Measurements from ENCODE around the gene PGPEP1.
"Not testable (repeated sequence)": the region's sequence is repeated elsewhere in the genome, so short reads cannot be mapped to it uniquely, and the experiment has no call there.

The PGPEP1 gene

GRCh38 chr19:18308051-18308947 is 32.1 kb upstream of the PGPEP1 start:
- no peak for DNase-seq

DNA sequence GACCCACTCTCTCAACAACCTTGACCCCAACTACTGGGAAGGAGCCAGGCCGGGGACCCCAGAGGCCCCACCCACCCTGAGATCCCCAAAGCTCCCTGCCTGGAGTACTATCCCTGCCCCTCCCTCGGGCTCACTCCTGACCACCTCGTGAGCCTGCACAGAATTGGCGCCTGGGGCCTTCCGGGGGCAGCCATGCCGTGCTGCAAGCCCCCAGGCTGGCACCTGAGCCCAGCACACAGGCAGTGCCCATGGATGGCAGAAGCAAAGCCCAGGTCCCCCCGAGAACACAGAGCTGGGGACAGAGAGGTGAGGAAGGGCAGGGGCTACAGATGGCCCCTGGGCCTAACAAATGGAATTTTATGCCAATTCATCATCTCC is 31.5 kb upstream of the PGPEP1 start:
- no peak for DNase-seq

DNA sequence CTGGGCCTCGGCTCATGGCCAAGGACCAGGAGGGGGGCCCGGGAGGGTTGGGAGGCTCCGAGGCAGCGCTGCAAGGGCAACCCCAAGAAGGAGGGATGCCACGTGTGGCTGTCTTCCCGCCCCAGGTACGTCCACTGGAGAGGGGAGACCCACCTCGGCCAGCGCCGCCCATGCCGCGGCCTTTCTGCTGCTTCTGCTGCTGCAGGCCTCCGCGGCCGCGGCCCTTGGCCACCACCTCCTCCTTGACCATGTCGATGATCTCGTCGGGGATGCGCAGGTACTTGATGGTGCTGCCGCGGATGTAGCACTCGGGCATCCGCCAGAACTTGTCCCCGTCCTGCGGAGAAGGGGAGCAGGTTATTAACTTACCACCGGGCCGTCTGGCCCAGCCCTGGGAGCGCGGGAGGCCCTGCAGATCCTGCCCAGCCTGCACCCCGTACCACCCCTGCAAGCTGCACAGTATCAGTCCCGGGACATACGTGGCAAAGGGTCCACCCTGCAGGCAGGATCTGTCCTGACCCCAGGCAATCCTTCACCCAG is 30.8 kb upstream of the PGPEP1 start:
- no peak for DNase-seq

DNA sequence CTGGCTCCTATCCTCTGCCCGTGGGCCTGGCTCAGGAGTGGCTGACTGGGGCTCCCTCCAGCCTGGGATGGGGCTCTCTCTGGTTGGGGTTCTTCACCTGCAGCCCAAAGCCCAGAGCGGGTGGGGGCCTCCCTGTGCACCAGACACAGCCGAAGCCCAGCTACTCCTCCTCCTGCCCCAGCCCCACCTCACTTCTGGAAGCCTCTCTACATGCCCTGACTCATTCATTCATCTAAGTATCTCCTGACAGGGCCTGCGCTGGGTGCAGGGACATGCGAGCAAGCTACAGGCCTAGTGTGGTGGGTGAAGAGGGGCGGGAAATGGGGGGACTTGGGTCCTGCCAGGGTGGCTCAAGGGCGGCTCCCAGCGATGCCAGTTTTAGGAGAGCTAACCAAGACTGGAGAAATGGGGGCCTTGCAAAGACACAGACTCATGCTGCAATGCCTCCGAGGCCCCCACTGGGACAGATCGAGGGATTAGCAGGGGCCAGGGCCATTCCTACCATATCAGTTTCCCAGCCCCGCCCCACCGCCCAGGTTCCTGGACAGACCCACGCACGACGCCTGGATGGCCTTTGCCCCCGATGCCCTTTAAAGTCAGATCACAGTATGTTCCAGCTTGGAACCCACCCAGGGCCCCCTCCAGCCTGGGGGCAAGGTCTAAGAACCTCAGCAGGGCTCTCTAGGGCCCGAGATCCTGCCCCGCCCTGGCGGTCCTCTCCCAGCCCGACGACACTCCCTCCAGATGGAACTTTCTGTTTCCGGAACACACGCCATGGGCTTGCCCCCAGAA is 30.1 kb upstream of the PGPEP1 start:
- DNase-seq, result no peak

DNA sequence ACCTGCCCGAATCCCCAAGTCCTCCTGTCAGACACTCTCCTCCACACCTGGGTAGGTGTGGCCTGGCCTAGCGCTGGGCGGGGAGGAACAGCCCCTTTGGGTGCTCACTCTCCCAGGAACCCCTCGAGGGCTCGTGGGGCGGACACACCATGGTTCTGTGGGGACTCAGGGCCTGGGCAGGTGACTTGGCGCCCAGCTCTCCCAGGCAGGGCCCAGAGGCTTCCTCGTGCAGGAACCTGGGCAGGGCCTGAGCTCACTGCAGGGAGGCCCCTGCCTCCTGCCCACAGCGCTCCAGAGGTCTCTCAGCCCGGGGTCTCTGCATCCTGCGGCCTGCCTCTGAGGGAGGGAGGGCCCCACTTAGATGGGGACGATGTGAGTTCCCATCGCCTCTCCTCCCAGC is 29.4 kb upstream of the PGPEP1 start:
- DNase-seq, result no peak

DNA sequence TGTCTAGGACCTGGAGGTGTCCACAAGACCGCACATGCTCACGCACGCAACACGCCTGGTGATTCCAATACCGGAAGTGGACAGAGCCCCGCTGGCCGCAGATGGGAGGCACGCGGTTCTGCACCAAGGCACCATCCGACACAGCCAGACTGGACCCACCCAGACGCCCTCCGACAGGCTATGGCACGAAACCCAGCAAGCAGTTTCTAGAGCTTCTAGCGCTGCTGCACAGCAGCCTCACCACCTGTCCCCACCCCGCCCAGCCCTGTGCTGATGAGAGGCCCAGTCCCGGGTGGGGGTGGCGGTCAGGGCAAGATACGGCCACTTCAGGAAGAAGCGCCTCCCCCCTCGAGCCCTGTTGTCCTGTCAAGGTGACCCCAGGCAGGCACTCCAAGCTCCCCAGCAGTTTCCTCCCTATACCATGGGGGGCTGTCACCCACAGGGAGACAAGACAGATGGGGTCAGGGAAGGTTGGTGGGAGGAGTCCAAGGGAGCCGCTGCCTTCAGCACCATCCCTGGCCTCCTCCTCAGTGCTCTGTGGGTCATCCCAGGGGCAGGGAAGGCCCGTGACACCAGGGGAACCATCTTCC is 28.8 kb upstream of the PGPEP1 start:
- DNase-seq, result no peak

DNA sequence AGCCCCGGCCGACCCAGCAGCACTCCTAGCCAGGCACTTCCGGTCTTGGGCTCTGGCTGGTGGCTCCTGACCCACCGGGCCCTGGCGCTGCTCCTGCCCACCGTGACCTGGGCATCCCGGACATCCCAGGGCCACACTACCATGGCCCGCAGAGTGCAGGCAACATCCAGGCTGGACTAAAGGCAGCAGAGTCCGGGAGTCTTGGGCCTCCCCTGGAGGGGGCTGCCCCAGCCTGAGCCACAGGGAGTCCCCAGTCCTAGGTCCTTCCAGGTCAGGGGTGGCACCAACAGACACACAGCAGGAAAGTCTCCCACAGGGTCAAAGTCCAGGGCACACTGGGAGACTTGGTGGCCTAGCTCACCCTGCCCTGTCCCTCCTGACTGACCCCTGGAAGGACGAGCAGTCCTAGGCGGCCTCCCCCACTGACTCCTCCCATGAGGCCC is 28.3 kb upstream of the PGPEP1 start:
- no peak for DNase-seq

DNA sequence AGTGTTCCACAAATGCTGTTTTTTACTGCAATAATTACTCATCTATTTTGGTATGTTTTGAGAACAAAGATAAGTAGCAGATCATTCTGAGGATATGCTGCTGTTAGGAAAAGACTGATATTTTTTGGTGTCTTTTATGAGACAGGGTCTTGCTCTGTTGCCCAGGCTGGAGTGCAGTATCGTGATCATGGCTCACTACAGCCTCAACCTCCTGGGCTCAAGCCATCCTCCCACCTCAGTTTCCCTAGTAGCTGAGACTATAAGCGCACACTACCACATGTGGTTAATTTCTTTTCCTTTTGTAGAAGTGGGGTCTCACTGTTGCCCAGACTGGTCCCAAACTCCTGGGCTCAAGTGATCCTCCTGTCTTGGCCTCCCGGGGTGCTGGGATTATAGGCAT is 27.0 kb upstream of the PGPEP1 start:
- no peak for DNase-seq

DNA sequence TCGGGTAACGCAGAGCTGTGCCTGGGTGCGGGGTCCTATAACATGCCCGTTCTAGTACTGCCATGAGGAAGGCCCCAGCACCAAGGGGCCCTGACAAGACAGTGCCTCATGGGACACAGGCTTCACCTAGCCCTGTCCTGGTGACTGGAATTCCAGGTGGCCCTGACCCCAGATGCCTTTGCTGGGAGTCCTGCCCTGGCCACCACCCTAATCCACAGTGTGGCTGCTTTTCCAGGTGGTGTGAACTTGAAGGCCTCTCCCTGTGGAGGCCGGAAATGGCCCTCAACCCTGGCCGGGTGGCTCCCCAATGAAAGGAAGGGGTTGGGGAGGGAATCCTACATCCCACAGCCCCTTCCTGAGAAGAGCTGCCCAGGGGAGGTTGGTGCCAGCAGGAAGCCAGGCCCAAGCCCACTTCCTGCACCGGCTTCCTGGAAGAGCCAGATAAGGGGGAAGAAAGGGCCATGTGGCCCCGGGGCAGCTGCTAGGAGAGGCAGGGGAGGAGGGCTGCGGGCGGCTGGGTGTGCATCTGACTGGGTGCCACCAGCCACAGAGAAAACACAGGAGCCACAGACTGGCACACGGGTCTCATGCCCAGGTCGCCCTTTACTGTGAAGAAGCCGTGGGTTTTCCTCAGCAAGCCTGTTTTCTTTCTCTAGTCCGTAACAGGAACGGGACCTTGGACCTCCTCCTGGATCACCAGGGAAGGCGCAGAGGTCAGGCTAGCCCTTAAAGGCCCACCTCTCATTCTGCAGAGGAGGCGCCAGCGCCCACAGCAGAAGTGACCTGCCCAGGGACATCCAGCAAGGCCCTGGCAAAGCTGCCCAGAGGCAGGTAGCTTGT is 22.2 kb upstream of the PGPEP1 start:
- no peak for DNase-seq

DNA sequence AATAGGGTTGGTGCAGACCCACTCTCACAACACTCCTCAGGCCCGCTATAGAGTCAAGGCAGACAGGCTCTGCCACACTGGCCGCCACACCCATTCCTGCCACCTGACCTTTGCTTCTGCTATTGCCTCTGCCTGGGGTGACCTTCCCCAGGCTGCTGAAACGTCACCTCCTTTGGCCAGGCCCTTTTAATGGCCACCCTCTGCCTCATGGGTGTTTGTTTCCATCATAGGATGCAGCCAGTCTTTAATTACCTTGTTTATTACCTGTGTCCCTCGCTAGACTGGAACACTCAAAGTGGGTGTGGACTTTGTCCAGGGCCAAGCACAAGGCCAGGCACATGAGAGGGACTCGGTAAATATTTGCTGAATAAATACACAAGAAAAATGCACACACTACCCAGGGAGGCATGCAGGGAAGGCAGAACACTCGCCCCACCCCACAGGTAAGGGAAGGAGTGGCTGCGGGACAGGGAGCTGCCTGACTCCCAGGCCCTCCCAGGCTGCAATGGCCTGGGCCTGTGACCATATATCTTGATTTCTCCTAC is 20.7 kb upstream of the PGPEP1 start:
- DNase-seq, result no peak

GRCh38 chr19:18320865-18321733 is 19.3 kb upstream of the PGPEP1 start:
- no peak for DNase-seq

GRCh38 chr19:18321734-18322102 is 18.7 kb upstream of the PGPEP1 start:
- peak; percentile 34 for DNase-seq

GRCh38 chr19:18322318-18322758 is 18.1 kb upstream of the PGPEP1 start:
- DNase-seq, result peak; percentile 29

DNA sequence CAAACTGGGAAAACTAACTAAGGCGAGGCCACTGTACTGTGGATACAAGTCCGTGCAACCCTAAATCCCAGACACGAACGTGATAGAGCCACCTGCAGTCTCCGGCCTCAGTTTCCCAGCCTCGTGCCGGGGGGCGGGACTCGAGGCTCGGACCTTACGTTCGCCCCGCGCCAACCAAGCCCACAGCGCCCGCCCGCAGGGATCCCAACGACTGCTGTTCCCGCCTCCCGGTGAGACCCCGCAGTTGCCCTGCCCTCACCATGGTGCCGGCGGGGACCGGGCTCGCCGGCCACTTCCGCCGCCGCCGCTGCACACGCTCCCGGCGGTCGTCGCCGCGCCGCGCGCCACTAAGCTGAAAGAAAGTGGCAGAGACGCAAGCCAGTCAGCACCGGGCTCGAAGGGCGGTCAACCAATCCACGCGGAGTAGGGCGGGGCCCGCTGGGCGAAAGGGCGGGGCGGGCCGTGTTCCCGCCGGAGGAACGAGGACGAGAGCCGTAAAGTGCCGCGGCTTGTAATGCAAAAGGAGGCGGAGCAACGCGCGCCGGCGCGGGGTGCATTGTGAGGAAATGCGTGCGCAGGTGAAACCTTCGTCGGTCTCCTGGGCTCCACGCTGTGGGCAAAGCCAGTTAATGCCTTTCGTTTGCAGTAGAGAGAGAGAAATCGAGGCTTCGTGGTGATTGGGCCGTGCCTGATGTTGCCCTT is 17.5 kb upstream of the PGPEP1 start, which contains the start of gene LSM4:
Gene LSM4 (minus strand): TSS at position 318 of the 702 bp plus-strand sequence. CDS start 56 bp downstream, at position 262.
- DNase-seq, result peak; percentile 98

GRCh38 chr19:18324373-18324731 is 16.0 kb upstream of the PGPEP1 start:
- not testable (repeated sequence) for DNase-seq

DNA sequence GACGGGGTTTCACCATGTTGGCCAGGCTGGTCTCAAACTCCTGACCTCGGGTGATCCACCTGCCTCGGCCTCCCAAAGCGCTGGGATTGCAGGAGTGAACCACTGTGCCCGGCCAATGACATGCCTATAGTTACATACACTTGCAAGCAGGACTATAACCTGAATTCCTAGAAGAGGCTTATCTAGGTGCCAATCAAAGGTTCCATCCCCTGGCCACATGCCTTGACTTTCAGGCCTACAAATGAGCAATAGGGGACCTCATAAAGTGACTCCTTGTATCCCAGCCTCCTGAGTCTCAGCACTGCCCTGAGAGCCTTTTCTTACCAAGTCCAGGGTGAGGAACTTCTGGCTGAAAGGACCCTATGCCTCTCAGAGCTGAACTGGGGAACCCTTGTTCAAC is 13.6 kb upstream of the PGPEP1 start:
- DNase-seq, result no peak

DNA sequence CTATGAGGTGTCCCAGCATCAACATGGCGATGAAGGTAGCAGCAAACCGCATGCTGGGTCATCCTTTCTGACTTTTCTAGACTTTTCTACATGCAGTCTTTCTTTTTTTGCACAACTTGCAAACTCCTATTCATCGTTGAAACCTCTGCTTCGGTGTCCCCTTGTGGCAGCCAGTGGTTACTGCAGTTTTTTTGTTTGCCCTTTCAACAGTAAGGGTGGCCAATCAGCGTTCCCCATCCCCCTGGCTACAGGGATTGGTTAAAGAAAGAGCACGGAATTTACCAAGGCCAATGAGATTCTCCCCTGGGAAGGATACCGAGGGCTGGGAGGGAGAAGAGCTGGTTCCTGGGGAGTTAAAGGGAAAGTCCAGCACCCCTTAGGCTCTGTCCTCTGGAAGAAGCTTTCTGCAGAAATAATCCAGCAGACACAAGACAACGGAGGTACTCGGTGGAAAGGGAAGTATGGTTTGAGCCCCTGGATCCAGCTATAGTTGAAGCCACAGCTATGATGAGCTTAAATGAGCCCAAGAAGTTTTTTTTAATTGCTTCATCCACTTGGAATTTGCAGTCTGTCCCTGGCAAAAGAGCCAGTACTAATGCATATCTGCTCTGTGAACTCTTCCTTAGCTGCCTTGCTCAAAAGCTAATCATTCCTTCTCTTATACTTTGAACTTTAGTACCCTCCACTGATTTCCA is 11.9 kb upstream of the PGPEP1 start:
- DNase-seq, result peak; percentile 96

DNA sequence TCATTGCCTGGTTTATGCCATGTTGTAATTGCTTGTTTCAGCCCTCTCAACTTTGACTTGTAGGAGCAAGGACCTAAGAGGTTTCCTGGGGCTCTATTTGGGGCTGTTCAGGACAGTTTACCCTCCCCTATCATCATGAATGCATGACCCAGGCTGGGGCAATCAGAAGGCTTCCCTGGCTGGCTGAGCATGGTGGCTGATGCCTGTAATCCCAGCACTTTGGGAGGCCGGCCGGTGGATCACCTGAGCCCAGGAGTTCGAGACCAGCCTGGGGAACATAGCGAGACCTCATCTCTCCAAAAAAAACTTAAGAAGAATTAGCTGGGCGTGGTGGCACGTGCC is 11.4 kb upstream of the PGPEP1 start:
- no peak for DNase-seq

GRCh38 chr19:18330868-18331267 is 9.5 kb upstream of the PGPEP1 start:
- no peak for DNase-seq

All from DMS79 treated with DMSO at 0.1 percent for 48 hours (cell line).